Fibroblast of lung (primary cell): ENCODE measurements around the gene FAM131B.

Source experiments
- EZH2 ChIP-seq: IDR thresholded peaks from 2 replicates; pipeline ENCODE4 v1.5.1; 2012; ENCODE audit warnings: low read length, control low read depth, mild to moderate bottlenecking; ENCODE audit errors: missing control alignments
- TF ChIP-seq, protein P1 (sequence below), 2 donors: IDR thresholded peaks in 1 of 2; conservative IDR thresholded peaks in 1 of 2; 1 replicate in 1 of 2; 2 replicates in 1 of 2; pipeline ENCODE4 v1.5.1; 2011 to 2012; ENCODE audit warnings: low read length in 2 of 2, control low read depth in 1 of 2, inconsistent platforms in 1 of 2, low read depth in 1 of 2, mild to moderate bottlenecking in 1 of 2

- TF ChIP-seq, protein P1, sequence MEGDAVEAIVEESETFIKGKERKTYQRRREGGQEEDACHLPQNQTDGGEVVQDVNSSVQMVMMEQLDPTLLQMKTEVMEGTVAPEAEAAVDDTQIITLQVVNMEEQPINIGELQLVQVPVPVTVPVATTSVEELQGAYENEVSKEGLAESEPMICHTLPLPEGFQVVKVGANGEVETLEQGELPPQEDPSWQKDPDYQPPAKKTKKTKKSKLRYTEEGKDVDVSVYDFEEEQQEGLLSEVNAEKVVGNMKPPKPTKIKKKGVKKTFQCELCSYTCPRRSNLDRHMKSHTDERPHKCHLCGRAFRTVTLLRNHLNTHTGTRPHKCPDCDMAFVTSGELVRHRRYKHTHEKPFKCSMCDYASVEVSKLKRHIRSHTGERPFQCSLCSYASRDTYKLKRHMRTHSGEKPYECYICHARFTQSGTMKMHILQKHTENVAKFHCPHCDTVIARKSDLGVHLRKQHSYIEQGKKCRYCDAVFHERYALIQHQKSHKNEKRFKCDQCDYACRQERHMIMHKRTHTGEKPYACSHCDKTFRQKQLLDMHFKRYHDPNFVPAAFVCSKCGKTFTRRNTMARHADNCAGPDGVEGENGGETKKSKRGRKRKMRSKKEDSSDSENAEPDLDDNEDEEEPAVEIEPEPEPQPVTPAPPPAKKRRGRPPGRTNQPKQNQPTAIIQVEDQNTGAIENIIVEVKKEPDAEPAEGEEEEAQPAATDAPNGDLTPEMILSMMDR (conservative IDR thresholded peaks at IDR 0.05 in 1 of 2, IDR thresholded peaks at IDR 0.05 in 1 of 2; ENCODE audit: low read depth in 1 of 2, low read length in 2 of 2): no peak
- no peak for TF ChIP-seq EZH2
These were observed 31.6 kb upstream of the FAM131B start for GRCh38 chr7:143394068-143394467.
